ENCODE data around the gene AP3B1. TPM values are rescaled to one million over a fixed set of nuclear protein-coding genes. Genes with fewer than 3 reads are reported as not detected.

AP3B1 gene
- total and polyA plus RNA-seq, 2 experiments from 2014 or later = 29.4 to 41.4 TPM

- Histone ChIP-seq H3K9me2 (replicated peaks; ENCODE audit: insufficient read depth) (no peaks in the 10 kb centered on the region), H3K4me2 (no peak overlapping the region), H2AFZ (no peak overlapping the region), H4K20me1 (ENCODE audit: insufficient read depth, poor library complexity, severe bottlenecking) (no peaks in the 10 kb centered on the region), H3K4me3 (no peak overlapping the region), H3K27ac (no peak overlapping the region), H3K36me3 (replicated peaks; ENCODE audit: insufficient read depth, low read depth) (no peaks in the 10 kb centered on the region), H3K9me3 (ENCODE audit: low read depth) (no peaks in the 10 kb centered on the region), H3K27me3 (no peaks in the 10 kb centered on the region), H3K79me2 (no peaks in the 10 kb centered on the region), H3K4me1 (ENCODE audit: insufficient read depth) (no peaks in the 10 kb centered on the region)
- DNase-seq (ENCODE audit: low spot score) = no peak
- no peak for TF ChIP-seq EZH2phosphoT487 (IDR thresholded peaks at IDR 0.05; ENCODE audit: low read depth, severe bottlenecking, unreplicated experiment)
- TF ChIP-seq, protein P1, sequence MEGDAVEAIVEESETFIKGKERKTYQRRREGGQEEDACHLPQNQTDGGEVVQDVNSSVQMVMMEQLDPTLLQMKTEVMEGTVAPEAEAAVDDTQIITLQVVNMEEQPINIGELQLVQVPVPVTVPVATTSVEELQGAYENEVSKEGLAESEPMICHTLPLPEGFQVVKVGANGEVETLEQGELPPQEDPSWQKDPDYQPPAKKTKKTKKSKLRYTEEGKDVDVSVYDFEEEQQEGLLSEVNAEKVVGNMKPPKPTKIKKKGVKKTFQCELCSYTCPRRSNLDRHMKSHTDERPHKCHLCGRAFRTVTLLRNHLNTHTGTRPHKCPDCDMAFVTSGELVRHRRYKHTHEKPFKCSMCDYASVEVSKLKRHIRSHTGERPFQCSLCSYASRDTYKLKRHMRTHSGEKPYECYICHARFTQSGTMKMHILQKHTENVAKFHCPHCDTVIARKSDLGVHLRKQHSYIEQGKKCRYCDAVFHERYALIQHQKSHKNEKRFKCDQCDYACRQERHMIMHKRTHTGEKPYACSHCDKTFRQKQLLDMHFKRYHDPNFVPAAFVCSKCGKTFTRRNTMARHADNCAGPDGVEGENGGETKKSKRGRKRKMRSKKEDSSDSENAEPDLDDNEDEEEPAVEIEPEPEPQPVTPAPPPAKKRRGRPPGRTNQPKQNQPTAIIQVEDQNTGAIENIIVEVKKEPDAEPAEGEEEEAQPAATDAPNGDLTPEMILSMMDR (IDR thresholded peaks at IDR 0.05; ENCODE audit: poor library complexity) = no peak
- no peak for TF ChIP-seq EZH2 (IDR thresholded peaks at IDR 0.05; ENCODE audit: borderline replicate concordance)
Measured at GRCh38 chr5:78323241-78323640, 28.7 kb upstream of the AP3B1 start.

GRCh38 chr5:78320401-78320800 is 25.9 kb upstream of the AP3B1 start:
- Histone ChIP-seq H3K36me3 (replicated peaks; ENCODE audit: insufficient read depth, low read depth) (no peaks in the 10 kb centered on the region), H3K4me3 (no peak overlapping the region)

DNA sequence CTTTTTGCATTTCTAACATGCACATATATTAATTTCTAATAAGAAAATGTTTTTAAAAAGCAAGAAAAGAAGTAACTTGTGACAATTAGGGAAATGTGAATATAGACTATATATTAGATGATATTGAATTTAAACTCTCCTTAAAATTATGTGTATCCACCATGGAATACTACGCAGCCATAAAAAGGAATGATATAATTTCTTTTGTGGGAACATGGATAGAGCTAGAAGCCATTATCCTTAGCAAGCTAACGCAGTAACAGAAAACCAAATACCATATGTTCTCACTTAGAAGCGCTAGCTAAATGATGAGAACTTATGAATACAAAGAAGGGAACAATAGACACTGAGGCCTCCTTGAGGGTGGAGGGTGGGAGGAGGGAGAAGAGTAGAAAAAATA is 23.8 kb upstream of the AP3B1 start:
- H3K9me2 ChIP-seq (replicated peaks; ENCODE audit: insufficient read depth) = no peaks in the 10 kb centered on the region
- H3K79me2 ChIP-seq = no peaks in the 10 kb centered on the region
- DNase-seq (ENCODE audit: low spot score) = no peak
- 97% methylated on average over 3 of the region's 3 CpGs for WGBS (ENCODE audit: low lambda C conversion rate, missing lambda C conversion rate)
- no peaks in the 10 kb centered on the region for H3K4me1 ChIP-seq (ENCODE audit: insufficient read depth)
- H3K4me2 ChIP-seq = no peak overlapping the region
- no peak overlapping the region for H3K4me3 ChIP-seq
- H4K20me1 ChIP-seq (ENCODE audit: insufficient read depth, poor library complexity, severe bottlenecking) = no peaks in the 10 kb centered on the region
- TF ChIP-seq, protein P1 (IDR thresholded peaks at IDR 0.05; ENCODE audit: poor library complexity) = no peak
- TF ChIP-seq EZH2phosphoT487 (IDR thresholded peaks at IDR 0.05; ENCODE audit: low read depth, severe bottlenecking, unreplicated experiment) (no peak), EZH2 (IDR thresholded peaks at IDR 0.05; ENCODE audit: borderline replicate concordance) (no peak)
- no peaks in the 10 kb centered on the region for H3K36me3 ChIP-seq (replicated peaks; ENCODE audit: insufficient read depth, low read depth)
- no peak overlapping the region for H3K27ac ChIP-seq
- H3K9me3 ChIP-seq (ENCODE audit: low read depth) = no peaks in the 10 kb centered on the region
- H2AFZ ChIP-seq = no peak overlapping the region
- no peaks in the 10 kb centered on the region for H3K27me3 ChIP-seq

More at GRCh38 chr5:78320401-78320800, 25.9 kb upstream of the AP3B1 start:
- H4K20me1 ChIP-seq (ENCODE audit: insufficient read depth, poor library complexity, severe bottlenecking) = no peaks in the 10 kb centered on the region
- H3K27me3 ChIP-seq = no peaks in the 10 kb centered on the region
- no peaks in the 10 kb centered on the region for H3K9me2 ChIP-seq (replicated peaks; ENCODE audit: insufficient read depth)
- H3K27ac ChIP-seq = no peak overlapping the region
- TF ChIP-seq, protein P1 (IDR thresholded peaks at IDR 0.05; ENCODE audit: poor library complexity) = peak; percentile 58
- no peak for TF ChIP-seq EZH2 (IDR thresholded peaks at IDR 0.05; ENCODE audit: borderline replicate concordance)
- peak; percentile 13 for DNase-seq (ENCODE audit: low spot score)
- no peak overlapping the region for H2AFZ ChIP-seq
- no peaks in the 10 kb centered on the region for H3K4me1 ChIP-seq (ENCODE audit: insufficient read depth)
- 49% methylated on average over 2 of the region's 2 CpGs for WGBS (ENCODE audit: low lambda C conversion rate, missing lambda C conversion rate)
- no peaks in the 10 kb centered on the region for H3K9me3 ChIP-seq (ENCODE audit: low read depth)
- no peak overlapping the region for H3K4me2 ChIP-seq
- no peaks in the 10 kb centered on the region for H3K79me2 ChIP-seq

DNA sequence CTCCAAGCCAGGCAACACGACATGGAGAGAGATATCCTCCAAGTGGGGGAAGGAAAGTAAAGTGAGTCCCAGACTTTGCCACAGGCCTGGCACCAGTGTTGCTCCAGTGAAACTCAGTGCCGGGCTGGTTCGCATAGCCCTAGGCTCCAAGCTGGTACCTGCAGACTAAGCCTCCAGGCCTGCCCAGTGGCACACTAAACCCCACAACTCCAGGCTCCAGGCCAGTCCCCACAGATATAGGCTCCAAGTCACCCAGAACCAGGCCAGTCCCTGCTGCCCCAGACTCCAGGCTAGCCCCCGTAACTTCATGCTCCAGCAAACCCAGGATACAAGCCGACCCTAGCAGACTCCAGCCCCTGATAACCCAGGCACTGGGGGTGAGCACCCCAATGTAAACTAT is 23.0 kb upstream of the AP3B1 start:
- Histone ChIP-seq H3K27ac (no peak overlapping the region), H3K4me3 (no peak overlapping the region), H4K20me1 (ENCODE audit: insufficient read depth, poor library complexity, severe bottlenecking) (no peaks in the 10 kb centered on the region), H3K36me3 (replicated peaks; ENCODE audit: insufficient read depth, low read depth) (no peaks in the 10 kb centered on the region), H3K4me2 (no peak overlapping the region), H3K27me3 (no peaks in the 10 kb centered on the region), H3K79me2 (no peaks in the 10 kb centered on the region), H3K4me1 (ENCODE audit: insufficient read depth) (no peaks in the 10 kb centered on the region), H3K9me3 (ENCODE audit: low read depth) (no peaks in the 10 kb centered on the region), H3K9me2 (replicated peaks; ENCODE audit: insufficient read depth) (no peaks in the 10 kb centered on the region), H2AFZ (no peak overlapping the region)
- DNase-seq (ENCODE audit: low spot score) = no peak
- TF ChIP-seq EZH2phosphoT487 (IDR thresholded peaks at IDR 0.05; ENCODE audit: low read depth, severe bottlenecking, unreplicated experiment) = no peak
- TF ChIP-seq EZH2 (IDR thresholded peaks at IDR 0.05; ENCODE audit: borderline replicate concordance) = no peak
- TF ChIP-seq, protein P1 (IDR thresholded peaks at IDR 0.05; ENCODE audit: poor library complexity) = no peak
- WGBS (ENCODE audit: low lambda C conversion rate, missing lambda C conversion rate) = 92% methylated on average over 5 of the region's 5 CpGs
